Measurements from ENCODE around the gene PTPN14. TPM values are rescaled to one million over a fixed set of nuclear protein-coding genes. Genes with fewer than 3 reads are reported as not detected.

The PTPN14 gene
- polyA plus RNA-seq, 1 experiment = 34.2 TPM

DNA sequence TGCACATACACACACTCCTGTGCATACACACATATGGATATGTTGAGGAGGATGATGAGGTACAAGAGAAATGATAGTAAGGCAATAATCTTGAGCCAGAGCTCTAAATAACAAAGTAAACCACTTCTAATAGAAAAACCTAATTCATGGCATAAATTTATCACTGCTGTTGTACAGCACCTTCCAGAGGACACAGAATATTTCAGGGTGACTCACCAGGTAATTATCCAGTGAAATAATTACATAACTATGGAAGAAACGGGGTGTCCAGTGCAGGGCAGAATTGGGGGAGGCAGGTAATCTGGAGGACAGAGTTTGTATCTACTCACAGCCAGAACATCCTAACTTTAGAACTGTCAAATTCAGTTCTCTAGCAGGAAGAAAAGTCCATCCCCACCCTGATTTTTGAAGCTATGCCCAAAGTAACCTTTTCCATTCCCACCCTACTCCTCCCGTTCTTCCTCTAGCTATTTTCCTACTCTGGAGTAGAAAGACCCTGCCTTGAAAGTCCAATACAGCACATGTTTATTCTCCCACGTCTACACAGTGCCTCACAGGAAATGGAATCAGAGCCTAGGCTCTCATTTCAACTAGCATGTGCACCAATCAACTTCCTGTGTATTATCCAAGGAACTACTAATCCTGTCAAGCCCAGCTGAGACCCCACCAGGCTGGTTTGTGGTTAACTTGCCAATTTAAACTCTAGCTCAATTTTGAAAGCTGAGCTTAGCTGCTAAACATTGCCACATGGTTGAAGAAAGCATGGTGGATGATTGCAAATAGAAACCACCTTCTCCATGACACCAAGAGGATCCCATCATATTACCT lies 96.6 kb downstream of the PTPN14 start:
- Histone ChIP-seq H3K27ac (ENCODE audit: low read depth, low read length) (peak overlapping the region; percentile 42), H3K9me3 (ENCODE audit: control insufficient read depth, insufficient read depth, low read length) (no peaks in the 10 kb centered on the region), H3K27me3 (ENCODE audit: control insufficient read depth, insufficient read depth, low read length) (no peaks in the 10 kb centered on the region), H3K4me3 (ENCODE audit: low read depth, low read length) (no peak overlapping the region)
- peak; percentile 68 for DNase-seq (ENCODE audit: low read depth, low spot score)
- ChIA-PET POLR2A (no interaction called here), CTCF (interaction anchor here (1.5 kb wide), 1 partner anchor 10 kb away, joined by 4 read pairs; no protein-coding TSS in a partner anchor)
- TF ChIP-seq, protein P1, sequence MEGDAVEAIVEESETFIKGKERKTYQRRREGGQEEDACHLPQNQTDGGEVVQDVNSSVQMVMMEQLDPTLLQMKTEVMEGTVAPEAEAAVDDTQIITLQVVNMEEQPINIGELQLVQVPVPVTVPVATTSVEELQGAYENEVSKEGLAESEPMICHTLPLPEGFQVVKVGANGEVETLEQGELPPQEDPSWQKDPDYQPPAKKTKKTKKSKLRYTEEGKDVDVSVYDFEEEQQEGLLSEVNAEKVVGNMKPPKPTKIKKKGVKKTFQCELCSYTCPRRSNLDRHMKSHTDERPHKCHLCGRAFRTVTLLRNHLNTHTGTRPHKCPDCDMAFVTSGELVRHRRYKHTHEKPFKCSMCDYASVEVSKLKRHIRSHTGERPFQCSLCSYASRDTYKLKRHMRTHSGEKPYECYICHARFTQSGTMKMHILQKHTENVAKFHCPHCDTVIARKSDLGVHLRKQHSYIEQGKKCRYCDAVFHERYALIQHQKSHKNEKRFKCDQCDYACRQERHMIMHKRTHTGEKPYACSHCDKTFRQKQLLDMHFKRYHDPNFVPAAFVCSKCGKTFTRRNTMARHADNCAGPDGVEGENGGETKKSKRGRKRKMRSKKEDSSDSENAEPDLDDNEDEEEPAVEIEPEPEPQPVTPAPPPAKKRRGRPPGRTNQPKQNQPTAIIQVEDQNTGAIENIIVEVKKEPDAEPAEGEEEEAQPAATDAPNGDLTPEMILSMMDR (IDR thresholded peaks at IDR 0.05; ENCODE audit: low read depth, low read length) = no peak

DNA sequence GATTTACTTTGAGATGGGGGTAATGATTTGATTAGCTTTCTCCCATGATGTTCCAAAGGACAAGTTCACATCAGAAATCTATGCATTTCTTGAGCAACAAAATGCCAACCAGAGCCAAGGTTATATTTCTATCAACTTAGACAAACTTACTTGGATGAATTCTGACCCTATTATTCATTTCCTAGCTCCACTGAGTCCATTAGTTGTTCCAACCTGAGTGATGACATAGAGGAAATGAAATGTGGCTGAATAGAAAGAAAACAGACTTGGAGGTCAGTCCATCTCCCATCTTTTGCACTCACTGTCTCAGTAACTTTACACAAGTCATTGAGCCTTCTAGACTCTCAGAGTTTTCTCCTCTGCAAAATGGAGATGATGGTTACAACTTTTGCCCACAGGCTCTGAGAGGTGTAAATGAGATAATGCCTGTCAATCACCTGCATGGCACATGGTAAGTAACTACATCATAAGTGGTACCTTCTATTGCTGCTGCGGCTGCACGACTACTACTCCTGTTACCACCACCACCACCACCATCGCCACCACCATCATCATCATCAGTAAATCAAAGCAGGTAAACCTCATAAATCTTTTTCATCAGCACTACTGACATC lies 98.2 kb downstream of the PTPN14 start:
- TF ChIP-seq, protein P1 (IDR thresholded peaks at IDR 0.05; ENCODE audit: low read depth, low read length) = no peak
- no peak overlapping the region for H3K27ac ChIP-seq (ENCODE audit: low read depth, low read length)
- DNase-seq (ENCODE audit: low read depth, low spot score) = no peak
- POLR2A ChIA-PET = interaction anchor here (0.5 kb wide), 1 partner anchor 28 kb away, joined by 7 read pairs; no protein-coding TSS in a partner anchor
- H3K27me3 ChIP-seq (ENCODE audit: control insufficient read depth, insufficient read depth, low read length) = no peaks in the 10 kb centered on the region
- no peaks in the 10 kb centered on the region for H3K9me3 ChIP-seq (ENCODE audit: control insufficient read depth, insufficient read depth, low read length)
- H3K4me3 ChIP-seq (ENCODE audit: low read depth, low read length) = no peak overlapping the region
- CTCF ChIA-PET = interaction anchor here (1.0 to 1.1 kb wide), 2 partner anchors 10 to 120 kb away, joined by 4 read pairs; no protein-coding TSS in a partner anchor

DNA sequence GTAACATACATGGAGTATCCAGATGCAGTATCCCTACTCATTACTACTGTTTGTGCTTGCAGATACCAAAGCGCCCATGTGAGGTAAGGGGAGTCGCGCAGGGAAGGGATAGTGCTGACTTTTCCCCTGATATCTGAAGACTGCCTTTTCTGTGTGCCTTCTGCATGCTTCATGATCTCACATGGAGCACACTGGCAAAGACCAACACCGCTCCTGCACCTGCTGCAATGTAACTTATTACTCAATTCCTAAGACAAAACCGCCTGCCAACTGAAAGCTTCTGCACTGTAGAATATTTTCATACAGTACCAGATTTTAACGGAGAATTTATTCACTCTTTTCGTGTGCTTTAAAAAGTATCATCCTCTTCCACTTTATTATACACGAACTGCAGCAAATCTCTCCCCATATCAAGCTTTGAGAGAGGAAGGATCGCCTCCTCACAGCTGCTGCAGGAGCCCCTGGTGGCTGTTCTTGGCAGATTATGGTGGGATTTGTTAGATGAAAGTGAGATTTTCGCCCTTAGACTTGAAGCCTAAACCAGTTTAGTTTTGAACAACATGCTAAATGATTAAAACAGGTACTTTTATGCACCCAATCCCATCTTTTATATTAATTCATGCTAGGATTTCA lies 99.1 kb downstream of the PTPN14 start:
- ChIA-PET POLR2A (no interaction called here), CTCF (interaction anchor here (1.9 kb wide), 1 partner anchor 119 kb away, joined by 4 read pairs; no protein-coding TSS in a partner anchor)
- H3K27me3 ChIP-seq (ENCODE audit: control insufficient read depth, insufficient read depth, low read length) = no peaks in the 10 kb centered on the region

DNA sequence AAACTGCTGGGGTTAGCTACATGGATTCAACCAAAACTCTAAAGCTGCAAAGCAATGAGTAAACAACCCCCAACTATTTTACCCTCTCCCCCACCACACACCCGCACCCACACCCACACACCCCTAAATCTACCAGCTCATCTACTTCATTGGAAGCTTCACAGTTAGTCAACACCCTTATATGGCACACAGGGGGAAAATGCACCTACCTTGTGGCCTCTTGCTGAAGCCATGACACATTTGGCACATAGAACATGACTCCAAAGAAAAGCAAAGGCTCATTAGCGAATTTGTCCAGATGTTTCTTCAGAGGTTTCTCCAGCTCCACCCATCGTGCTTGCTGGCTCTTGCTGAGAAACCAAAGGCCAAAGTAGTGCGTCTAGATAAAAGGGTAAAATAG lies 99.8 kb downstream of the PTPN14 start:
- Histone ChIP-seq H3K4me3 (ENCODE audit: low read depth, low read length) (no peak overlapping the region), H3K27me3 (ENCODE audit: control insufficient read depth, insufficient read depth, low read length) (no peaks in the 10 kb centered on the region), H3K27ac (ENCODE audit: low read depth, low read length) (no peak overlapping the region), H3K9me3 (ENCODE audit: control insufficient read depth, insufficient read depth, low read length) (no peaks in the 10 kb centered on the region)
- TF ChIP-seq, protein P1 (IDR thresholded peaks at IDR 0.05; ENCODE audit: low read depth, low read length) = no peak
- ChIA-PET POLR2A (no interaction called here), CTCF (interaction anchor here (1.9 kb wide), 1 partner anchor 119 kb away, joined by 4 read pairs; no protein-coding TSS in a partner anchor)
- DNase-seq (ENCODE audit: low read depth, low spot score) = no peak

More for the DNA sequence above, 99.1 kb downstream of the PTPN14 start:
- DNase-seq (ENCODE audit: low read depth, low spot score) = no peak
- Histone ChIP-seq H3K4me3 (ENCODE audit: low read depth, low read length) (no peak overlapping the region), H3K9me3 (ENCODE audit: control insufficient read depth, insufficient read depth, low read length) (no peaks in the 10 kb centered on the region), H3K27ac (ENCODE audit: low read depth, low read length) (no peak overlapping the region)
- TF ChIP-seq, protein P1 (IDR thresholded peaks at IDR 0.05; ENCODE audit: low read depth, low read length) = peak; percentile 26

Data from AG04450 (cell line).